H1 (cell line): ENCODE data around the gene HOMER2.

Experiments
- CBX8 ChIP-seq: fragments of 300-800, 300-1000 bp; sonication (generic); IDR thresholded peaks from 2 replicates; pipeline ENCODE4 v1.7.1; 2016; ENCODE audit warnings: low read depth, low read length, borderline replicate concordance
- CEBPB ChIP-seq: IDR thresholded peaks from 2 replicates; pipeline ENCODE4 v1.6.1; 2012; ENCODE audit warnings: low read depth, low read length
- CHD2 ChIP-seq: IDR thresholded peaks from 2 replicates; pipeline ENCODE4 v1.6.1; 2012; ENCODE audit warnings: low read length, improper control_type of control experiment
- CREB1 ChIP-seq: IDR thresholded peaks from 2 replicates; pipeline ENCODE4 v1.6.1; 2012; ENCODE audit warnings: inconsistent platforms
- EGR1 ChIP-seq: IDR thresholded peaks from 2 replicates; pipeline ENCODE4 v1.6.1; 2011; ENCODE audit warnings: low read depth, low read length, borderline replicate concordance
- MAFK ChIP-seq: IDR thresholded peaks from 2 replicates; pipeline ENCODE4 v1.6.1; 2012; ENCODE audit warnings: low read depth, mild to moderate bottlenecking, improper control_type of control experiment, low read length
- POLR2A ChIP-seq, 2 experiments: IDR thresholded peaks; 1 replicate in 1 of 2; 2 replicates in 1 of 2; pipeline ENCODE4 v1.6.1; 2011; ENCODE audit warnings: low read depth in 2 of 2, low read length in 2 of 2, mild to moderate bottlenecking in 2 of 2; ENCODE audit errors: control extremely low read depth in 1 of 2
- POLR2AphosphoS5 ChIP-seq: IDR thresholded peaks from 2 replicates; pipeline ENCODE4 v1.6.1; 2011; ENCODE audit warnings: low read depth, low read length
- RAD21 ChIP-seq, 2 experiments: IDR thresholded peaks in 1 of 2; conservative IDR thresholded peaks in 1 of 2; 2 replicates each; pipeline ENCODE4 v1.6.1; 2011; ENCODE audit warnings: low read depth in 2 of 2, low read length in 2 of 2, improper control_type of control experiment in 1 of 2, inconsistent platforms in 1 of 2, mild to moderate bottlenecking in 1 of 2, moderate library complexity in 1 of 2
- SIX5 ChIP-seq: IDR thresholded peaks from 2 replicates; pipeline ENCODE4 v1.6.1; 2011; ENCODE audit warnings: mild to moderate bottlenecking, low read depth, low read length
- YY1 ChIP-seq: IDR thresholded peaks from 2 replicates; pipeline ENCODE4 v1.6.1; 2011; ENCODE audit warnings: low read depth, mild to moderate bottlenecking, low read length
- TF ChIP-seq, protein P1 (sequence below), 3 experiments: IDR thresholded peaks; 1 replicate in 2 of 3; 2 replicates in 1 of 3; pipeline versions ENCODE4 v1.5.1 to v1.6.1; 2011; ENCODE audit warnings: low read length in 3 of 3, mild to moderate bottlenecking in 3 of 3, inconsistent platforms in 2 of 3, low read depth in 1 of 3, moderate library complexity in 1 of 3; ENCODE audit not compliant: insufficient read depth in 1 of 3; ENCODE audit errors: control extremely low read depth in 1 of 3
- TF ChIP-seq, protein P2 (sequence below): IDR thresholded peaks from 2 replicates; pipeline ENCODE4 v1.6.1; 2012; ENCODE audit warnings: inconsistent platforms

DNA sequence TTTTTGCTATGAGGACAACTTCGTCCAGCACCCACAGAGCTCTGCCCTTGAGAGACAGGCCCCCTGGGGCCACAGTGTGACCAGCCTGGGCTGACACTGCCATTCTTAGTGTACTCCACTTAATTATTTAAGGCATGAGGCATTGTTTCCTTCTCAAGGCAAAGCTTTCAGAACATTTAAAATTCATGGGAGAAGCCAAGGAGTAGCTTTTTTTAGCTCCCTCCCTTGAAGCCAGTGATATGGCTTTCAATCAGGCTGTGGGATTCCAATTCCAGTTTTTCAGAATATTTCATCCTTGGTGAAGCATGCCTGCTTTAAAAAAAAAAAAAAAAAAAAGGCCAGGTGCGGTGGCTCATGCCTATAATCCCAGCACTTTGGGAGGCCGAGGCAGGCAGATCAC lies 21.3 kb downstream of the HOMER2 start:
- no peak for TF ChIP-seq CREB1
- TF ChIP-seq, protein P1, sequence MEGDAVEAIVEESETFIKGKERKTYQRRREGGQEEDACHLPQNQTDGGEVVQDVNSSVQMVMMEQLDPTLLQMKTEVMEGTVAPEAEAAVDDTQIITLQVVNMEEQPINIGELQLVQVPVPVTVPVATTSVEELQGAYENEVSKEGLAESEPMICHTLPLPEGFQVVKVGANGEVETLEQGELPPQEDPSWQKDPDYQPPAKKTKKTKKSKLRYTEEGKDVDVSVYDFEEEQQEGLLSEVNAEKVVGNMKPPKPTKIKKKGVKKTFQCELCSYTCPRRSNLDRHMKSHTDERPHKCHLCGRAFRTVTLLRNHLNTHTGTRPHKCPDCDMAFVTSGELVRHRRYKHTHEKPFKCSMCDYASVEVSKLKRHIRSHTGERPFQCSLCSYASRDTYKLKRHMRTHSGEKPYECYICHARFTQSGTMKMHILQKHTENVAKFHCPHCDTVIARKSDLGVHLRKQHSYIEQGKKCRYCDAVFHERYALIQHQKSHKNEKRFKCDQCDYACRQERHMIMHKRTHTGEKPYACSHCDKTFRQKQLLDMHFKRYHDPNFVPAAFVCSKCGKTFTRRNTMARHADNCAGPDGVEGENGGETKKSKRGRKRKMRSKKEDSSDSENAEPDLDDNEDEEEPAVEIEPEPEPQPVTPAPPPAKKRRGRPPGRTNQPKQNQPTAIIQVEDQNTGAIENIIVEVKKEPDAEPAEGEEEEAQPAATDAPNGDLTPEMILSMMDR (IDR thresholded peaks at IDR 0.05; ENCODE audit: control extremely low read depth in 1 of 3, insufficient read depth in 1 of 3, low read depth in 1 of 3, low read length in 3 of 3): no peak
- TF ChIP-seq YY1: no peak
- TF ChIP-seq, protein P2, sequence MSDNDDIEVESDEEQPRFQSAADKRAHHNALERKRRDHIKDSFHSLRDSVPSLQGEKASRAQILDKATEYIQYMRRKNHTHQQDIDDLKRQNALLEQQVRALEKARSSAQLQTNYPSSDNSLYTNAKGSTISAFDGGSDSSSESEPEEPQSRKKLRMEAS: no peak
- TF ChIP-seq CBX8: no peak
- no peak for TF ChIP-seq POLR2AphosphoS5
- TF ChIP-seq RAD21 (IDR thresholded peaks at IDR 0.05 in 1 of 2, conservative IDR thresholded peaks at IDR 0.05 in 1 of 2; ENCODE audit: low read depth in 2 of 2, low read length in 2 of 2): no peak
- TF ChIP-seq EGR1: no peak
- no peak for TF ChIP-seq CEBPB
- no peak for TF ChIP-seq POLR2A (IDR thresholded peaks at IDR 0.05; ENCODE audit: control extremely low read depth in 1 of 2, low read depth in 2 of 2, low read length in 2 of 2)
- TF ChIP-seq MAFK: no peak
- no peak for TF ChIP-seq CHD2
- TF ChIP-seq SIX5: no peak
